ENCODE measurements around the gene NSMCE1. TPM values are rescaled to one million over a fixed set of nuclear protein-coding genes. Genes with fewer than 3 reads are reported as not detected.
"Not testable (repeated sequence)": the region's sequence is repeated elsewhere in the genome, so short reads cannot be mapped to it uniquely, and the experiment has no call there.

NSMCE1 gene
- total RNA-seq, 1 donor from 2014 or later = 33.5 TPM

DNA sequence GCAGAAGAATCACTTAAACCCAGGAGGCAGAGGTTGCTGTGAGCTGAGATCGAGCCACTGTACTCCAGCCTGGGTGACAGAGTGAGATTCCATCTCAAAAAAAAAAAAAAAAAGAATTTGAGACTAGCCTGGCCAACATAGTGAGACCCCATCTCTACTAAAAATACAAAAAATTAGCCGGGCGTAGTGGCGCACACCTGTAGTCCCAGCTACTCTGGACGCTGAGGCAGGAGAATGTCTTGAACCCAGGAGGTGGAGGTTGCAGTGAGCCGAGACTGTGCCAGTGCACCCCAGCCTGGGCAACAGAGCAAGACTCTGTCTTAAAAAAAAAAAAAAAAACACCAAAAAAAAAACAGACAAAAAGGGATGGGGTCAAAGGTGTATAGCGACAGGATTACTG, 4.1 kb upstream of the NSMCE1 start:
- DNase-seq (ENCODE audit: low read depth in 2 of 2) = not testable (repeated sequence)

DNA sequence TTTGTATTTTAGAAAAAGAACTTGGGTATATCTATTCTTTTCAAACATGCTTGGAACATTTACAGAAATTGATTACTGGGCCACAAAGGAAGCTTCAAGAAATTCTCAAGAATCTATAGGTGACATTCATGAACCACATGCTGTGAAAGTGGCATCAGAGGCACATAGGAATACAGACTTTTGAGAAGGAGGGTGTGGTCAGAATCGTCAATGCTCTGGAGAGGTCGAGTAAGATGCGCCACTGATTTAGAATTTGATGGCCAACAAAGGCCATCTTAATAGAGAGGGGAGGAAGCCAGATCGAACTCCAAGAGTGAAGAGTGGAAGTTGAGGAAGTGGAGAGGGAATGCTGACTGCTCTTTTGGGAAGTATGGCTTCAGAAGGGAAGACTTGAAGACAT, 3.5 kb upstream of the NSMCE1 start:
- DNase-seq (ENCODE audit: low read depth in 2 of 2) = no peak

DNA sequence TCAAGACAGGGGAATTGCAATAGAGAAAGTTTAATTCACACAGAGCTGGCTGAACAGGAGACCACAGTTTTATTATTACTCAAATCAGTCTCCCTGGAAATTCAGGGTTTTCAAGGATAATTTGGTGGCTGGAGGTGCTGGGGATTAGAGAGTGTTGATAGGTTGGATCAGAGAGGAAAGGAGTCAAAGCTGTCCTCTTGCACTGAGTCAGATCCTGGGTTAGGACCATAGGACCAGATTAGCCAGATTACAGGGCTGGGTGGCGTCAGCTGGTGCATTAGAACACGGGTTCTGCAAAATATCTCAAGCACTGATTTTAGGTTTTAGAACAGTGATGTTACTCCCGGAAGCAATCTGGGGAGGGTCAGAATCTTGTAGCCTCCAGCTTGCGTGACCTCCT, 1.8 kb upstream of the NSMCE1 start:
- DNase-seq (ENCODE audit: low read depth in 2 of 2) = no peak

DNA sequence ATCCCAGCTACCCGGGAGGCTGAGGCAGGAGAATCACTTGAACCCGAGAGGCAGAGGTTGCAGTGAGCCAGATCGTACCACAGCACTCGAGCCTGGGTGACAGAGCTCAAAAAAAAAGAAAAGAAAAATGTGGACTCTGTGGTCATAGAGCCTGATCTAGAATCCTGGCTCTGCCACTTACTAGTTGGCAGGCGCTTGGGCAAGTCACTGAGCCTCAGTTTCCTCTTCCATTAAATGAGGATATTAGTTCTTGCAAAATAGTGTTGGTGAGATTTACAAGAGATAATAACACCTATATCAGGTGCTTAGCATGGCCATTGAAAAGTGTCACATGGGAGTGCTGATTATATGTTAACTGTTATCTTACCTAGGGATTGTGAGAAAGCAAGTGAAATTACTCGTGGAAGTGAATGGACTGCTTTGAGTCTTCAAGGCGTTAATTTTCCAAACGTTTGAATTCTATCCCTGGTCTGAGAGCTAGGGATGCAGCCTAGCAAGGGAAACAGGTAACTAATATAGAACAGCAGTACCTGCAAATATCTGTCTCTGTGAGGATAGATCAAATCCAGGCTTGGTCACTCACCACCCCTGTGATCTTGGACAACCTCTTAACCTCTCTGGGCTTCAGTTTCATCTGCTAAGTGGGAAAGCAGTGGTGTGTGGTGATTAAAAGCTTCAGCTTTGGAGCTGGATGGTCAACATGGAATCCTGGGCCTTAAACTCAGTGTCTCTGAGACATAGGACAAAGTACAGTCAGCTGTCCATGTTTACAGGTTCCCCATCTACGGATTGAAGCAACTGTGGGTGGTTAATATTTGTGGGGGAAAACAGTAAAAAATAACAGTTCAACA, 953 bp upstream of the NSMCE1 start:
- DNase-seq (ENCODE audit: low read depth in 2 of 2) = no peak

DNA sequence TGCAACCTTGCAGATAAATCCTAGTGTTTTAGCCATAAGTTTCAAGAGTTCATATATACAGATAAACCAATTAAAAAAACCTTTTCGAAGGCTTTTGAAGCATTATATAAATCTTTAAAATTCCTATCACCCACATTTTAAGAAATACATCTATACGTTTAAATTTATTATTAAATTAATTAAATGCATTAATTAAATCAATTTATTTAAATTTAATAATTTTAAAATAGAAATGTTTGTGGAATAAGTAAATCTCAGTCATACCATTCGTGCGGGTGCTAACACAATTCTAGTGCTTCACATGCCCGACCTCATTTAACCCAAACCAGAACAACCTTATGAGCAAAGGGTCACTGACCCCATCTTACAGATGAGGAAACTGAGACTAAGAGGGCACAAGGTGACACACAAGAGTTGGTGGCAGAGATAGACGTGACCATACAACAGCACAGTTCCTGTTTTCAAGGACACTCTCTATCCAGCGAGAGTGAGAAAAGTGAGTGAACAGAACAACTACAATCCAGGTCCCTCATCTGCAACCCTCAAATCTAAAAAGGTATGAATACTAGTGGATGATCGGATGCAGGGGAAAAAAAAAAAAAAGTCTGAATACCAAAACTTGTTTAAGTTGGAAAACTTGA, 1.4 kb downstream of the NSMCE1 start:
- no peak for DNase-seq (ENCODE audit: low read depth in 2 of 2)

DNA sequence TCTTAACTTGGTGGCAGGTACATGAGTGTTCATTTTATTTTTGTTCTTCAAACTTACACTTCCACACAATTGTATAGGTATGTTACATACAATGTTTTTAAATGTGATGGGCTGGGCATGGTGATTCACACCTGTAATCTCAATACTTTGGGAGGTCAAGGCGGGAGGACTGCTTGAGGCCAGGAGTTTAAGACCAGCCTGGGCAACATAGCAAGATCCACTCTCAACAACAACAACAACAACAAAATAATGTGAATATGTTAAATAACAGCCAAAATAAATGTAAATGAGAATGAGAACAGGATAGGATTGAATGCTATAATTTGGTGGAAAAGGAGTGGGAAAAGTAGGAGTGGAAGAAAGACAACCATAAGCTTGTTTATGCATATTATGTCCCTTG, 2.6 kb downstream of the NSMCE1 start:
- DNase-seq (ENCODE audit: low read depth in 2 of 2) = no peak

DNA sequence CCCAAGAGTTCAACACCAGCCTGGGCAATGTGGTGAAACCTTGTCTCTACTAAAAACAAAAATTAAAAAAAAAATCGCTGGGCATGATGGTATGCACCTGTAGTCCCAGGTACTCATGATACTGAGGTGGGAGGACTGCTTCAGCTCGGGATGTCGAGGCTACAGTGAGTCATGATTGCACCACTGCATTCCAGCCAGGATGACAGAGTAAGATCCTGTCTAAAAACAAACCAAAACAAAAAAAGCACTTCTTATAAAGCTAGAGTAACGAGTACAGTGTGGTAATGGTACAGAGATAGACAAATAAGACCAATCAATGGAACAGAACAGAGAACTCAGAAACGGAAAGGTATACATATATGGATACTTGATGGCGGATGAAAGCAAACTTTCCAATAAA, 4.4 kb downstream of the NSMCE1 start:
- DNase-seq (ENCODE audit: low read depth in 2 of 2) = peak in 1 of 2 donors; percentile 73

DNA sequence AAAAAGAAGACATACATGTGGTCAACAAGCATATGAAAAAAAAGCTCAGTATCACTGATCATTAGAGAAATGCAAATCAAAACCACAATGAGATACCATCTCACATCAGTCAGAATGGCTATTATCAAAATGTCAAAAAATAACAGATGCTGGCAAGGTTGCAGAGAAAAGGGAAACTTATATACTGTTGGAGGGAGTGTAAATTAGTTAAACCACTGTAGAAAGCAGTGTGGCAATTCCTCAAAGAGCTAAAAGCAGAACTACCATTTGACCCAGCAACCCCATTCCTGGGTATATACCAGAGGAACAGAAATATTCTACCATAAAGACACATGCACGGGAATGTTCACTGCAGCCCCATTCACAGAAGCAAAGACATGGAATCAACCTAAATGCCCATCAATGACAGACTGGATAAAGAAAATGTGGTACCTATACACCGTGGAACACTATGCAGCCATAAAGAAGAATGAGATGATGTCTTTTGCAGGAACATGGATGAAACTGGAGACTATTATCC, 5.6 kb downstream of the NSMCE1 start:
- DNase-seq (ENCODE audit: low read depth in 2 of 2) = not testable (repeated sequence)

DNA sequence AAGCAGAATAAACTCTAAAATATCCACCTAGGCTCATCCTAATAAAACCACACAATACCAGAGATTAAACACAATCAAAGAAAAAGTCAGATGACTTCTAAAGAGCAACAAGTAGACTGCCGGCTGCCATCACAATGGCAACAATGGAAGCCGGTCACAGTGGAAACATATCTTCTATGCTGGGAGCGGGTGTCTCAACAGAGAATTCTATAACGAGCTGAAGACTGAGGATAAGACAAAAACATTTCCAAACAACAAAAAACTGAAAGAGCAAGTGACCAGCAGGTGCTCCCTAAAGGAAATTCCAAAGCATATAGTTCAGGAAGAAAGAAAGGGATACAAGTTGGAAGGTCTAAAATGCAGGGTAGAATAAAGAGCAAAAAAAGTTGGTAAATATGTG, 8.9 kb downstream of the NSMCE1 start:
- peak in 1 of 2 donors; percentile 40 for DNase-seq (ENCODE audit: low read depth in 2 of 2)

DNA sequence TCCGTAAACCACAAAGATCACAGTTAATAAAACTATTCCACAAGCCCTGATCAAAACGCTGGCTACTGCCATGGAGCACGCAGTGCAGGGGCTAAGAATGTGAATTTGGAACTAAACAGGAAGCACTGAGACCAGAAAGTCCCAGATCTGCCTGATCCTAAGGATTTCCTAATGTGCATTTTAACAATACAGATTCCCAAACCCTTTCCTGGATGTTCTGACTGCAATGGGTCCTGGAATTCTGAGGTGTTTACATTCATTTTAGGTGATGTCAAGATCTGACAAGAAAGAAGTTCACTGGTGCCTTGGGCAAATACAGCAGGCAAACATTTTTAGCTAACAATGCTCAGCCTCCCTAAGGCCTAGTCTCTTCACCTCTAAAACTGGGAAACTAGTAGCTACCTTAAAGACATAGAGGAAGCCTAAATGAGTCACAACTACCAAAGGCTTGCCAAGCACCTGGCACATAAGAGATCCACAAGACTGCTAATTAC, 10.3 kb downstream of the NSMCE1 start:
- DNase-seq (ENCODE audit: low read depth in 2 of 2) = peak in 1 of 2 donors; percentile 84

DNA sequence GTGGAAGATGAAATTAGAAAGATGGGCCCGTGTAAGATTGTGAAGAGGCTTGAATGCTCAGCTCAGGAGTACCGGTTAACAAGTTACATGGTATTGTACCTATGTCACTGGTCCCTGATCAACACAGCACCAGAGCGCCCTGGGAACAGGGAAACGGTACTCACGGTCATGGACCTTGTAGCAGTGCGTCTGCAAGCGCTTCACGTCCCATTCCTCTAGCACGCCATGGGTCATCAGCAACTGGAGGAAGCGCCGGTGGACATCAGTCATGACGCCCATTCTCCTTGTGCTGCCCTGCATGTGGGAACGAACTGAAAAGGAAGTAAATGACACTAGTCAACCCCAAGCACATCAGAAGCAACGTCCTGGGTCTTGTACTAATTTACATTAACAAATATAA, 11.3 kb downstream of the NSMCE1 start:
- DNase-seq (ENCODE audit: low read depth in 2 of 2) = no peak

DNA sequence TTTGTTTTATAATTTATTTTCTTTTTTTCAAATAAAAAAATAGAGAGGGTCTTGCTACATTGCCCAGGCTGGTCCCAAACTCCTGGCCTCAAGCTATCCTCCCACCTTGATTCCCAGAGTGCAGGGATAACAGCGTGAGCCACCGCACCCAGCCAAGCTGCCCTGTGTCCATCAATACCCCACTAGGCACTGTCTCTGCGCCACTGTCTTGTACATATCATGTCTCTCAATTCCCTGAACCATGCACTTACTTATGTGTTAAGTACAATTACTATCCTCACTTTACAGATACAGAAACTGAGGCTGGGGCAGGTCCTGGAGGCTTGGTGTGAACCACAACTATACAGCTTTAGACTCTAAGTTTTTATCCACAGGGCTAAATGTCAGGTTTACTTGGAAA, 11.7 kb downstream of the NSMCE1 start:
- DNase-seq (ENCODE audit: low read depth in 2 of 2) = no peak

DNA sequence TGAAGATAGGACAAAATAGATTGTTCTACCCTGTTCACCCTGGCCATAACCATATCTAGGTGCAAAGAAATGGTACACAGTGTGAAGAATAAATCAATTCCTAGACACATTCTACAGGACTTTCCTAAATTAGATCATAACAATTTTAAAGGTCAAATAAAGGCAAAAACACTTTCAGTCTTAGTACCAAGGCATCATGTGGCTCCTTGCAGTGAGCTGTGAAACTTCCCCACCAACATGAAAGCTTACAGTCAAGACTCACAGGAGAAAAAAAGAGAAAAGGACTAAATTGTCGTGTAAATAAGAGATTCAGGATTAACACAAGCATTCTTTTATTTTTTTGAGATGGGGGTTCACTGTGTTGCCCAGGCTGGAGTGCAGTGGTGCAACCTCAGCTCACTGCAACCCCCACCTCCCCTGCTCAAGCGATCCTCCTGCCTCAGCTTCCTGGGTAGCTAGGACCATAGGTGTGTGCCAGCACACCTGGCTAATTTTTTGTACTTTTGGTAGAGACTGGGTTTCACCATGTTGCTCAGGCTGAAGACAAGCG, 14.2 kb downstream of the NSMCE1 start:
- DNase-seq (ENCODE audit: low read depth in 2 of 2) = no peak

DNA sequence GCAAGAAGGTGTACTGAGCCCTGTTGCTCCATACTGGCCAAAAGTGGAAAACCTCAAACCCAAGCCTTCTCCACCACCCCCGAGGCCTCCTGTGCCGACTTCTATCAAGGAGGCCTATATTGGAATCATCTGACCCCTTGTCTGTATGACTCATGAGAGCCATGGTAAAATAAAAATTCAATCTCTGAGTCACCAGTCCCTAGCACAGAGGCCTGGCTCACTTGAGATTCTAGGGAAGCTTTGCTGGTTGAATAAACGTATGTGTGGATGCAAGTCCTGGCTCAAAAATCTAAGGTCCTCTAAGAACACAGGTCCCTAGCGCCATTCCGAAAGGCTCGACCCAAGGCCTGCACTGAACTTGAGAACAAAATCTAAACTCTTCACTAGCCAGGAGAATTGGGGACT, 15.0 kb downstream of the NSMCE1 start:
- DNase-seq (ENCODE audit: low read depth in 2 of 2) = peak in 1 of 2 donors; percentile 80

DNA sequence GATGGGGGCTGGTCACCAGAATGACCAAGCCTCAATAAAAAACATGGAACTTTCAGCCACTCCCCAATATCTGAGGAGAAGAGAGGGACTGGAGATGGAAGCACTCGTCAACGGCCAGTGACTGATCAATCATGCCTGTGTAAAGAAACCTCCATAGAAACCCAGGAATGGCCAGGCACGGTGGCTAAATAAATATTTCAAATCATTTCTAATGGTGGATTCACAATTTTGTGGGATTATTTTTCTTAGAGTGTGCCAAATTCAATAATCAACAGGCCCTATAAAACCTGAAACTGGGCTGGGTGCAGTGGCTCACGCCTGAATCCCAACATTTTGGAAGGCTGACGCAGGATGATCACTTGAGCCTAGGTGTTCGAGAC, 16.4 kb downstream of the NSMCE1 start:
- DNase-seq (ENCODE audit: low read depth in 2 of 2) = no peak

DNA sequence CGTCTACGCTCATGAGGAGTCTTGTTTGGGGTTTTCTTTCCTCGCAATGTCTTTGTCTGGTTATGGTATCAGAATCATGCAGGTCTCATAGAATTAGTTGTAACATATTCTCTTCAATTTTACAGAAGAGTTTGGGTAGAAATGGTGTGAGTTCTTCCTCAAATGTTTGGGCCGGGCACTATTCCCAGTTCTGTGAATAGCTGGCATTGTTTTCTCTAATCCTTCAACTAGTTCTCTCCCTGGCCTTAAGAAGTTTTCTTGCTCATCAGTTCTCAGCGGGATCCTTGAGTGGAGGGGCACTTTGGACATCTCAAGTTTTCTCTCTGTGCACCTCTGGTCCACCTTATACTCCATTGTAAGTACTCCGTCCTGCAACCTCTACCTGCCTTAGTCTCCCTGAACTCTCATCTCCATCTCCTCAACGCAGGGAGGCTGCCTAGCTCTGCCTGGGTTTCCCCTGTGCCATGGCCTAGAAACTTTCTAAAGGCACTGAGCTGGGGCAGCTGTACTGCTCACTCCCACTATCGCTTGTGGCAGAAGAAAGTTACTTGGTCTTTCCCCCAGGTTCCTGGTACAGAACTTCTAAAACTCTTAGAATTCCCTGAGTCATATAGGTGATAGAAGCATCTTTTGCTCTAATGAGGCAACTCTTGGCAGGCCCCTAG, 16.9 kb downstream of the NSMCE1 start:
- DNase-seq (ENCODE audit: low read depth in 2 of 2) = no peak

DNA sequence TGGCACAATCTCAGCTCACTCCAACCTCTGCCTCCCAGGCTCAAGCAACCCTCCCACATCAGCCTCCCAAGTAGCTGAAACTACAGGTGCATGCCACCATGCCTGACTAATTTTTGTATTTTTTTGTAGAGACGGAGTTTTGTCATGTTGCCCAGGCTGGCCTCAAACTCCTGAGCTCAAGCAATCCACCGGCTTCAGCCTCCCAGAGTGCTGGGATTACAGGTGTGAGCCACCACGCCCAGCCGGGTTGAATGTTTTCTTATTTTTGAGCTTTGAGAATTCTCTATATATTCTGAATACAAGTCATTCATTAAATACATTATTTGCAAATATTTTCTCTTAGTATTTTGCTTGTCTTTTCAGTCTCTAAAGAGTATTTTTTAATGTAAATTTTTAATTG, 19.7 kb downstream of the NSMCE1 start:
- not testable (repeated sequence) for DNase-seq (ENCODE audit: low read depth in 2 of 2)

DNA sequence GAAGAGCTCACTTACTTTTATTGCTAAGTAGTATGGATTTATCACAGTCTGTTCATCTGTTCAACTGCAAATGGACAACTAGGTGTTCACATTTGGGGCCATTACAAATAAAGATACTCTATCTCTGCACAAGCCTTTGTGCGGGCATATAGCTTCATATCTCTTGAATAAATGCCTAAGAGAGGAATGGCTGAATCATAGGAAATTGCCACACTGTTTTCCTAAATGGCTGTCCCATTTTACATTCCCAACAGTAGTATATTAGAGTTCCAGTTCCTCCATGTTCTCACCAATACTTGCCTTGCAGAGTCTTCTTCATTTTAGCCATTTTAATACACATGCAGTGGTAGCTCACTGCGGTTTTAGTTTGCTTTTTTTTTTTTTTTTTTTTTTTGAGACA, 20.5 kb downstream of the NSMCE1 start:
- DNase-seq (ENCODE audit: low read depth in 2 of 2) = peak; percentile 40 to 44

DNA sequence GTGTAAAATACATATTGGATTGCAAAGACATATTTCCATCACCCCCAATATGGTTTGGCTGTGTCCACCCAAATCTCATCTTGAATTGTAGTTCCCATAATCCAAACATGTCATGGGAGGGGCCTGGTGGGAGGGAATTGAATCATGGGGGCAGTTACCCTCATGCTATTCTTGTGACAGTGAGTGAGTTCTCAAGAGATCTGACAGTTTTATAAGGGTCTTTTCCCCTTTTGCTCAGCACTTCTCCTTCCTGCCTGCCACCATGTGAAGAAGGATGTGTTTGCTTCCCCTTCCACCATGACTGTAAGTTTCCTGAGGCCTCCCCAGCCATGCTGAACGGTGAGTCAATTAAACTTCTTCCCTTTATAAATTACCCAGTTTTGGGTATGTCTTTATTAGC, 21.5 kb downstream of the NSMCE1 start:
- not testable (repeated sequence) for DNase-seq (ENCODE audit: low read depth in 2 of 2)

DNA sequence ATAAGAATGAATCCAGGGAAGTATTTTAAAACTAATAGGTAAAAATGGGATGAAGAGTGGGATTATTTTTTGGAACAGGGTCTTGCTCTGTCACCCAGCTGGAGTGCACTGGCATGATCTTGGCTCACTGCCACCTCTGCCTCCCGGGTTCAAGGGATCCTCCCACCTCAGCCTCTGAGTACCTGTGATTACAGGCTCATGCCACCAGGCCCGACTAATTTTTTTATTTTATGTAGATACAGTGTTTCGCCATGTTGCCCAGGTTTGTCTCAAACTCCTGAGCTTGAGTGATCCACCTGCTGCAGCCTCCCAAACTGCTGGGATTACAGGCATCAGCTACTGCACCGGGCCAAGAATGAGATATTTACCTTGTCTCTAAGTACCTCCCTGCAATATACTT, 22.1 kb downstream of the NSMCE1 start:
- DNase-seq (ENCODE audit: low read depth in 2 of 2) = no peak

DNA sequence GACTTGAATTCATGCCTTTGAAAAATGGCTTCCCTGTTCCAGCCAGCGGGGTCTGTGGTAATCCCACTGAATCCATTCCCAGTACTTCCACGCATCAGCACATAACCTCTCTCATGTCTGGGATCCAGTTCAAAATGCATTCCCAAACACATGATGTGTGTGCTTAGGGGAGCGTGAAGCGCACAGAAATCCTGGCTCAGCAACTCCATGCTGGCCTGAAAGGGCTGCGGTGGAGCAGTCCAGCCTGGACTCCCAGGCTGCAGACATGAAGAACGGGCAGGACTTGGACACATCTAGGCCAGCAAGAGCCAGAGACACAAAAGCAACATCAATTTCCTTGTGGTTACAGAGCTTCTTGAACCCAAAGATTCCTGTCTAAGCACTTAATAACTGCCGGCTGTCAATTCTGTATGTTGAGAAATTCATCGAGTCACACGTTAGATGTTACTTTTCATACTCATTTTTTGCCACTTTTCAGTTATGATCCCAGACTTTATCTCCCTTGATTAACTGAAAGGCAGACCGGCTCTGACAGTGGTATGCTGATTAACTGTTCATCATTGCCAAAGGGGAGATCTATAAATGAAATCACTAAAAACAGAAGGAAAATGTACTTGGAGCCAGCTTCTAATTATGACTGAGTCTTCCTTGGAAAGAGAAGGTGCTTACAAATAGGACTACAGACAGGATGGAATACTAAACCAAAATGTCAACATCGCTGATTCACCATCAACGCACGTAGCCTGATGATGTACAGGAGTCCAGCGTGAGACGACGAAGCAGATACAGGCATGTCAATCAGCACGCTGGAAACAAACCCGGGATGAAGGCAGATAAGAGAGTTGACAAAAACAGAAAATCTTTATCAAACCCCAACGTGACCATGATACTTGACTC, 23.0 kb downstream of the NSMCE1 start:
- peak; percentile 47 to 93 for DNase-seq (ENCODE audit: low read depth in 2 of 2)

Data from dermis microvascular lymphatic vessel endothelial cell (primary cell).